HG02610 (cell line): ENCODE data around the gene ACSF3.

Experiments used
- ATAC-seq: cut with Tn5 transposase; IDR thresholded peaks from one replicate; pipeline ENCODE4 v1.9.1; 2021; ENCODE audit warnings: mild to moderate bottlenecking, moderate library complexity; ENCODE audit not compliant: unreplicated experiment

ACSF3 gene

GRCh38 chr16:89123001-89123830, 29.6 kb downstream of the ACSF3 start:
- ATAC-seq: no peak

- no peak for ATAC-seq
Observed at GRCh38 chr16:89123831-89124100, 30.1 kb downstream of the ACSF3 start.

- ATAC-seq: no peak
Observed at GRCh38 chr16:89129378-89129777, 35.7 kb downstream of the ACSF3 start.

GRCh38 chr16:89130448-89130847, 36.8 kb downstream of the ACSF3 start:
- ATAC-seq: no peak

GRCh38 chr16:89131783-89132182, 38.1 kb downstream of the ACSF3 start:
- no peak for ATAC-seq

GRCh38 chr16:89132194-89133005, 38.7 kb downstream of the ACSF3 start:
- ATAC-seq: no peak

GRCh38 chr16:89133457-89134127, 39.9 kb downstream of the ACSF3 start:
- ATAC-seq: no peak

GRCh38 chr16:89134269-89134668, 40.6 kb downstream of the ACSF3 start:
- no peak for ATAC-seq

- ATAC-seq: no peak
Observed at GRCh38 chr16:89135166-89135565, 41.5 kb downstream of the ACSF3 start.

GRCh38 chr16:89135971-89136765, 42.5 kb downstream of the ACSF3 start:
- no peak for ATAC-seq

GRCh38 chr16:89136931-89137330, 43.3 kb downstream of the ACSF3 start:
- ATAC-seq: no peak

- ATAC-seq: no peak
Observed at GRCh38 chr16:89137666-89138512, 44.2 kb downstream of the ACSF3 start.

- ATAC-seq: no peak
Observed at GRCh38 chr16:89138513-89138795, 44.8 kb downstream of the ACSF3 start.

- no peak for ATAC-seq
Observed at GRCh38 chr16:89138843-89139520, 45.3 kb downstream of the ACSF3 start.

GRCh38 chr16:89139907-89140361, 46.3 kb downstream of the ACSF3 start:
- ATAC-seq: no peak

- ATAC-seq: no peak
Observed at GRCh38 chr16:89140401-89140800, 46.7 kb downstream of the ACSF3 start.

- ATAC-seq: no peak
Observed at GRCh38 chr16:89140981-89141883, 47.6 kb downstream of the ACSF3 start.

GRCh38 chr16:89141884-89142267, 48.2 kb downstream of the ACSF3 start:
- ATAC-seq: no peak
